Esophagus muscularis mucosa (tissue), 4 donors: ENCODE data around the gene TAS1R3. TPM values are rescaled to one million over a fixed set of nuclear protein-coding genes. Genes with fewer than 3 reads are reported as not detected.
"Not testable (repeated sequence)": the region's sequence is repeated elsewhere in the genome, so short reads cannot be mapped to it uniquely, and the experiment has no call there.

ENCODE experiments used
- DNase-seq: peaks from one replicate; pipeline ENCODE4 v3.0.0-alpha.2; 2017; ENCODE audit errors: extremely low spot score
- H3K27ac ChIP-seq, 4 donors: fragments of 200-600 bp; sonication (generic); replicated peaks in 1 of 4; 1 replicate in 3 of 4; 2 replicates in 1 of 4; pipeline ENCODE4 v1.5.1; 2016 to 2019; ENCODE audit warnings: mild to moderate bottlenecking in 1 of 4
- H3K27me3 ChIP-seq, 4 donors: fragments of 200-600 bp; sonication (generic); one replicate each; pipeline versions ENCODE4 v1.5.1 to v1.6.0; 2016 to 2019
- H3K36me3 ChIP-seq, 4 donors: fragments of 200-600 bp; sonication (generic); one replicate each; pipeline ENCODE4 v1.5.1; 2016 to 2019
- H3K4me1 ChIP-seq, 4 donors: fragments of 200-600 bp; sonication (generic); one replicate each; pipeline ENCODE4 v1.5.1; 2016 to 2019
- H3K4me3 ChIP-seq, 4 donors: fragments of 200-600 bp; sonication (generic); 1 replicate in 2 of 4; 2 replicates in 2 of 4; pipeline ENCODE4 v1.5.1; 2016 to 2019; ENCODE audit warnings: mild to moderate bottlenecking in 4 of 4, moderate library complexity in 1 of 4
- H3K9me3 ChIP-seq, 4 donors: fragments of 200-600 bp; sonication (generic); 1 replicate in 3 of 4; 2 replicates in 1 of 4; pipeline ENCODE4 v1.5.1; 2016 to 2019
- EP300 ChIP-seq: sonication (generic); formaldehyde crosslinking; IDR thresholded peaks from one replicate; pipeline ENCODE4 v1.6.1; 2017; ENCODE audit warnings: antibody characterized with exemption
- POLR2A ChIP-seq: fragments of 450-650 bp; IDR thresholded peaks from one replicate; pipeline ENCODE4 v1.6.1; 2017; ENCODE audit warnings: antibody characterized with exemption, moderate library complexity, mild to moderate bottlenecking, low read depth
- POLR2AphosphoS5 ChIP-seq, 2 donors: sonication (generic); formaldehyde crosslinking; IDR thresholded peaks; one replicate each; pipeline ENCODE4 v1.6.1; 2017; ENCODE audit warnings: antibody characterized with exemption in 2 of 2
- WGBS: methylation state at CpG from one replicate; pipeline ENCODE4 v1.1.5; 2018; 5-methylcytosine and 5-hydroxymethylcytosine counted together
- intact Hi-C: fragments of 100-400 bp; cut with DNase I; formaldehyde crosslinking; loops from one replicate; pipeline ENCODE4 v1.15.1; 2023
- total RNA-seq, 4 donors: library from RNA; depleted of rRNA; stranded (reverse); fragments of >200 nt; gene quantifications; one replicate each; pipeline versions ENCODE4 v1.1.0 to v1.2.1, GENCODE V29; 2016
- TF ChIP-seq, protein P1 (sequence below), 3 experiments: fragments of 200-600 bp in 2 of 3; fragments of 450-650 bp in 1 of 3; sonication (generic) in 2 of 3; IDR thresholded peaks; one replicate each; pipeline ENCODE4 v1.5.1; 2017 to 2019; ENCODE audit warnings: antibody characterized with exemption in 3 of 3, mild to moderate bottlenecking in 2 of 3, moderate library complexity in 1 of 3

Gene TAS1R3
- total RNA-seq, 4 donors from 2014 or later, result 0.17 to 0.32 TPM; not detected in 2

DNA sequence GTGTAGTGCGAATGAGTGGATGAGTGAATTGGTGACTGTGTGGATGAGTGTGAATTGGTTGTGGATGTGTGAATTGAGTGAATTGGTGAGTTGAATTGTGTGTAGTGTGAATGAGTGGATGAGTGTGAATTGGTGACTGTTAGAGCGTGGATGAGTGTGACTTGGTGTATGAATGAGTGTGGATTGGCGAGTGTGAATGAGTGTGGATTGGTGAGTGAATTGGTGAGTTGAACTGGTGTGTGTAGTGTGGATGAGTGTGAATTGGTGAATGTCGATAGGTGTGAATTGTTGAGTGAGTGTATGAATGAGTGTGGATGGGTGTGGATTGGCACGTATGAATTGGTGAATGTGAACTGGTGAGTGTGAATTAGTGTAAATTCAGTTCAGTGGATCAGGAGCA, 36.2 kb downstream of the TAS1R3 start:
- no peaks in the 10 kb centered on the region for H3K27me3 ChIP-seq
- H3K4me1 ChIP-seq, result peaks cover 9 to 14% (median 14%) of the 10 kb centered on the region in 4 donors
- intact Hi-C loops, result no loop called here
- no peak for TF ChIP-seq POLR2AphosphoS5 (IDR thresholded peaks at IDR 0.05)
- TF ChIP-seq EP300, result no peak
- TF ChIP-seq, protein P1, sequence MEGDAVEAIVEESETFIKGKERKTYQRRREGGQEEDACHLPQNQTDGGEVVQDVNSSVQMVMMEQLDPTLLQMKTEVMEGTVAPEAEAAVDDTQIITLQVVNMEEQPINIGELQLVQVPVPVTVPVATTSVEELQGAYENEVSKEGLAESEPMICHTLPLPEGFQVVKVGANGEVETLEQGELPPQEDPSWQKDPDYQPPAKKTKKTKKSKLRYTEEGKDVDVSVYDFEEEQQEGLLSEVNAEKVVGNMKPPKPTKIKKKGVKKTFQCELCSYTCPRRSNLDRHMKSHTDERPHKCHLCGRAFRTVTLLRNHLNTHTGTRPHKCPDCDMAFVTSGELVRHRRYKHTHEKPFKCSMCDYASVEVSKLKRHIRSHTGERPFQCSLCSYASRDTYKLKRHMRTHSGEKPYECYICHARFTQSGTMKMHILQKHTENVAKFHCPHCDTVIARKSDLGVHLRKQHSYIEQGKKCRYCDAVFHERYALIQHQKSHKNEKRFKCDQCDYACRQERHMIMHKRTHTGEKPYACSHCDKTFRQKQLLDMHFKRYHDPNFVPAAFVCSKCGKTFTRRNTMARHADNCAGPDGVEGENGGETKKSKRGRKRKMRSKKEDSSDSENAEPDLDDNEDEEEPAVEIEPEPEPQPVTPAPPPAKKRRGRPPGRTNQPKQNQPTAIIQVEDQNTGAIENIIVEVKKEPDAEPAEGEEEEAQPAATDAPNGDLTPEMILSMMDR (IDR thresholded peaks at IDR 0.05), result no peak
- TF ChIP-seq POLR2A, result no peak
- no peaks in the 10 kb centered on the region for H3K9me3 ChIP-seq
- H3K27ac ChIP-seq, result no peak overlapping the region
- peaks cover 0 to 4% (median under 1%) of the 10 kb centered on the region in 4 donors for H3K36me3 ChIP-seq
- no peak overlapping the region for H3K4me3 ChIP-seq
- WGBS, result 94% methylated on average over 5 of the region's 5 CpGs
- no peak for DNase-seq

- not testable (repeated sequence) for H3K9me3 ChIP-seq, H3K4me3 ChIP-seq, H3K27me3 ChIP-seq, DNase-seq, H3K27ac ChIP-seq
- Histone ChIP-seq H3K4me1 (peaks cover 25 to 36% (median 35%) of the 10 kb centered on the region in 4 donors), H3K36me3 (peaks cover 0 to 19% (median 15%) of the 10 kb centered on the region in 4 donors)
- intact Hi-C loops, result loop anchor here (10.0 kb wide), 1 partner anchor 255 kb away; the partner anchor contains the start of gene C1orf159
- 87% methylated on average over 14 of the region's 14 CpGs for WGBS
These were observed 39.0 kb downstream of the TAS1R3 start for GRCh38 chr1:1370094-1370493.

DNA sequence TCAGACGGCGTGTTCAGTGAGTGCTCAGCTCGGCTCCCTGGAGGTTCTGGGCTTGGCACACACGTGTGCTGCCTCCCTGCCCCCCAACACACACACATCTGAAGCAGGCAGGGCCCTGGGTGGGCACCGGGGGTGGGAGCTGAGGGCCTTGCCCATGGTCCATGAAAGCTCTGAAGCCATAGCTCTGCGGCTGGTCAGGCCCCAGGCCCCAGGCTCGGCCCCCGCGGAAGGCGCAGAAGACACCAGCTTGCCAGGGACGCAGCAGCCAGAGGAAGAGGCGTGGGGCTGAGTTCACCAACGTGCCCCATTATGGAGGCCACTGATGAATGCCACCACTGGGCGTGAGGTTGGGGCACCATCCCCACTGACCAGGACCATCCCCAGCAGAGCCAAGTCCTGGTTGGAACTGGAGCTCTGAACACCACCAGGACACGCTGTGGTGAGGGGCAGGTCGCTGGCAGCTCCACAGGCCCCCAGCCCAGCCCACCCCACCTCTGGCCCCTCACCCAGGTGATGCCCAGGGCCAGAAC, 39.8 kb downstream of the TAS1R3 start:
- Histone ChIP-seq H3K4me3 (no peak overlapping the region), H3K9me3 (no peaks in the 10 kb centered on the region), H3K27ac (no peak overlapping the region), H3K27me3 (no peaks in the 10 kb centered on the region), H3K36me3 (peaks cover 0 to 19% (median 15%) of the 10 kb centered on the region in 4 donors), H3K4me1 (peaks cover 27 to 39% (median 38%) of the 10 kb centered on the region in 4 donors)
- WGBS, result 84% methylated on average over 13 of the region's 16 CpGs
- no peak for DNase-seq
- TF ChIP-seq POLR2AphosphoS5 (IDR thresholded peaks at IDR 0.05), result no peak
- no peak for TF ChIP-seq EP300
- TF ChIP-seq, protein P1 (IDR thresholded peaks at IDR 0.05), result no peak
- no peak for TF ChIP-seq POLR2A
- intact Hi-C loops, result loop anchor here (10.0 kb wide), 1 partner anchor 256 kb away; the partner anchor contains the start of gene C1orf159

- Histone ChIP-seq H3K27ac (no peak overlapping the region), H3K27me3 (no peaks in the 10 kb centered on the region), H3K9me3 (no peaks in the 10 kb centered on the region), H3K4me1 (peaks cover 32 to 44% (median 43%) of the 10 kb centered on the region in 4 donors), H3K4me3 (no peak overlapping the region), H3K36me3 (peaks cover 0 to 19% (median 15%) of the 10 kb centered on the region in 4 donors)
- 58% methylated on average over 11 of the region's 12 CpGs for WGBS
- intact Hi-C loops, result loop anchor here (10.0 kb wide), 1 partner anchor 257 kb away; the partner anchor contains the start of gene C1orf159
- TF ChIP-seq EP300, result no peak
- no peak for DNase-seq
These were observed 40.3 kb downstream of the TAS1R3 start for GRCh38 chr1:1371364-1371745.

DNA sequence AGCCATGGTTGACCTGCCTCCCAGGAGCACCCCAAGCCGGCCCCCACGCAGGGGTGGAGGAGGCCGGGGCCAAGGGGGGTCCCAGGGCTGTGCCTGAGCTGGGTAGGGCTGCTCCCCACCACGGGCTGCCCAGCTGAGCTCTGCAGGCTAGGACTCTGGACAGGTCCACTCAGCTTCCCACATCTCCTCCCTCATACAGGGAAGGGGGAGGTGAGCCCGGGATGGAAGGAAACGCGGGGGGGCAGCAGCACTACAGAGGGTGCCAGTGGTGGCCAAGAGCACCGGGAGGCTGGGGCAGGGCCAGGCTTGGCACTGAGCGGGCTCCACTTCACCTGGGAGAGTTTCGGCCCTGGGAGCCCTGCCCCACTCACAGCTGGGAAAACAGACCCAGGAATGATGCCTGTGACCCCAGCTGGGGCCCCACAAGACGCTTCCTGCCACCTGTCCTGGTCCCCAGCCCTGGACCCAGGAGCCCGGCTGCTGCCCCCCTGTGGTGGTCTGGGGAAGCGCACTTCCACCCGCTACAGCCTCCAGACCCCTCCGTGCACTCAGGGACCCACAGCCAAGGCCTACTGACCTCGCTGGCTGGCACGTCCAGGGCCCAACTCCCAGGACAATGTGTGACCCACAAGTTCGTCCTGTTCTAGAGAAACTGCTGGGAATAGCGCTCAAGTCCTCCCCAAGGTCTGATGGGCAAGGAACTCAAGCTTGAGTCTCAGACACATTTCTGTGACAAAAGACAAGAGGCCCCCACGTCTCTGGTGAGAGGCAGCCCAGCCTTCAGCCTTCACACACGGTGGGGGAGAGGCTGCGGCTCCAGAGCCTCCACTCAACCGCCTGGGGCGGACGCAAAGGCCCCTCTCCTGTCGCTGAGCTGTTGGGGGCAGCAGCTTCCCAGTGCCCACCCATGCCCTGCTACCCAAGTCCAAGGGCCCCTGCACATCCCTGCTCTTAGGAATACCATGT, 40.9 kb downstream of the TAS1R3 start:
- Histone ChIP-seq H3K27ac (peak overlapping the region in 3 of 4 donors; percentile 3 to 27 (median 23)), H3K27me3 (no peaks in the 10 kb centered on the region), H3K4me1 (peaks cover 32 to 45% (median 43%) of the 10 kb centered on the region in 4 donors), H3K4me3 (peak overlapping the region in 1 of 4 donors; percentile 14), H3K36me3 (peaks cover 0 to 19% (median 15%) of the 10 kb centered on the region in 4 donors), H3K9me3 (no peaks in the 10 kb centered on the region)
- intact Hi-C loops, result loop anchor here (2.0 to 10.0 kb wide), 2 partner anchors 23 to 257 kb away; partner anchors contain the start of genes C1orf159 and DVL1
- WGBS, result 21% methylated on average over 14 of the region's 26 CpGs
- DNase-seq, result no peak
- no peak for TF ChIP-seq POLR2A
- TF ChIP-seq, protein P1 (IDR thresholded peaks at IDR 0.05), result peak; percentile 90 to 100 (median 93)
- no peak for TF ChIP-seq EP300
- peak in 1 of 2 donors; percentile 36 for TF ChIP-seq POLR2AphosphoS5 (IDR thresholded peaks at IDR 0.05)
